ENCODE data around the gene FRMPD4. TPM values are rescaled to one million over a fixed set of nuclear protein-coding genes. Genes with fewer than 3 reads are reported as not detected.

FRMPD4 gene
- total and polyA plus RNA-seq, 4 donors, result 0.18 TPM; not detected in 3

DNA sequence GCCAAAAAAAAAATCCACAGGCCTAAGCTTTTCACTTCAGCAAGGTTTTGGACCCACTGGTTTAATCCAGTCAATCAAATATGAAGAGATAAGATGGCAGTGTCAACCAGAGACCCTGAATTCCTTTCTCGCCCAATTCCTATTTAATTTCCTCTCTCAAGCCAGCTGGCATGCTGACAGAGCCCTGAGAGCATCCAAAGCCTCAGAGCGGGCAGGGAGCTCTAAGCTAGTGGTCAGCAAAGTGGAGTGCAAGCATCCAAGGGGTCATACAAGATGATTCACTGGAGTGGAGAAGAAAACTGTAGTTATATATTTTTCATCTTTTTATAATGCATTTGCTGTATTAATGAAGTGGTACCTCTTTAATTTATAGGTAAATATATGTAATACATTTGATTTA, 615.1 kb downstream of the FRMPD4 start:
- 39 to 48% methylated on average over 2 of the region's 2 CpGs for WGBS, 2 donors
- intact Hi-C loops (cut with DNase I), result no loop called here
- Histone ChIP-seq H3K27ac (ENCODE audit: low read depth in 1 of 2, low read length in 2 of 2) (no peak overlapping the region), H3K4me1 (ENCODE audit: control insufficient read depth in 1 of 2, insufficient read depth in 2 of 2, low read length in 2 of 2) (no peaks in the 10 kb centered on the region), H3K27me3 (ENCODE audit: control insufficient read depth in 1 of 2, insufficient read depth in 2 of 2, low read length in 1 of 2) (no peaks in the 10 kb centered on the region), H3K9me3 (ENCODE audit: control insufficient read depth, low read length) (peaks cover 4% of the 10 kb centered on the region), H3K36me3 (ENCODE audit: control insufficient read depth in 1 of 2, insufficient read depth in 2 of 2, low read length in 1 of 2) (no peaks in the 10 kb centered on the region), H3K4me3 (ENCODE audit: low read length in 2 of 2) (no peak overlapping the region)
- DNase-seq, result no peak
- ATAC-seq (ENCODE audit: low FRiP score), result no peak

DNA sequence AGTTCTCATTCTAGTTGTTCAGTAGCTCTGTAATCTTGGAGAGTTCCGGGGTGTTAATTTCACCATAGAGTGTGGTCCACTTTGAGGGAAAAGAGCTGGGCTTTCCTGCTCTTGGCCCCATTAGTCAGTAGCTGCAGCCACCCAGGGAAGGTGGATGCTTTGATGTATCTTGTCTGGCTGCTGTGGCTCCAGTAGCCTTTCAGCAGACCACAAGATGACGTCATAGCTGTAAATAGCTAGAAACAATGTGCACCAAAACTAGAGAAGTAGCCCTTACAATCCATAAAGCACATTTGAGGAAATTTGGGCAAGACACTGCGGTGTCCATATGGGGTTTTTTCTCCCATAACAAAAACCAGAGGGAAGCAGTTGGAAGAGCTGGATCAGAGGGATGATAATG, 620.0 kb downstream of the FRMPD4 start:
- no peaks in the 10 kb centered on the region for H3K36me3 ChIP-seq (ENCODE audit: control insufficient read depth in 1 of 2, insufficient read depth in 2 of 2, low read length in 1 of 2)
- WGBS, 2 donors, result 70 to 76% methylated on average over 3 of the region's 3 CpGs
- DNase-seq (no peak), ATAC-seq (ENCODE audit: low FRiP score) (no peak)
- no peak overlapping the region for H3K27ac ChIP-seq (ENCODE audit: low read depth in 1 of 2, low read length in 2 of 2)
- no peak overlapping the region for H3K4me3 ChIP-seq (ENCODE audit: low read length in 2 of 2)
- no peaks in the 10 kb centered on the region for H3K27me3 ChIP-seq (ENCODE audit: control insufficient read depth in 1 of 2, insufficient read depth in 2 of 2, low read length in 1 of 2)
- intact Hi-C loops (cut with DNase I), result no loop called here
- H3K9me3 ChIP-seq (ENCODE audit: control insufficient read depth, low read length), result no peaks in the 10 kb centered on the region
- no peaks in the 10 kb centered on the region for H3K4me1 ChIP-seq (ENCODE audit: control insufficient read depth in 1 of 2, insufficient read depth in 2 of 2, low read length in 2 of 2)

DNA sequence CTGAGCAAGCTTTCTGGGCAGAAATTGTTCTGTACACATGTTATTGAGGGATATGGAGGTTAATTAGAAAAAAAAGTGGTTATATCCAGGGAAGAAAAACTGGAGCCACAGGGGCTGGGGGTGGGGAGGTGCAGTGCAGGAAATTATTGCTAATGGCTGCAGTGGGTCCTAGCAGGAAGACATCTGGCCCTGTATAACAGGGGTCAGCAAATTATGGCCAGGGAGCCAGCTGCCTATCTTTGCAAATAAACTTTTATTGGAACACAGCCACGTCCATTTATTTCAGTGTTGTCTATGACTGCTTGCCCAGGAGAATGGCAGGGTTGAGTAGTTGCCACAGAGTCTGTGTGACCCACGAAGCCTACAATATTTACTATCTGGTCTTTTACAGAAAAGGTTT, 629.6 kb downstream of the FRMPD4 start:
- H3K36me3 ChIP-seq (ENCODE audit: control insufficient read depth in 1 of 2, insufficient read depth in 2 of 2, low read length in 1 of 2), result no peaks in the 10 kb centered on the region
- no peak for ATAC-seq (ENCODE audit: low FRiP score)
- H3K27ac ChIP-seq (ENCODE audit: low read depth in 1 of 2, low read length in 2 of 2), result no peak overlapping the region
- 35 to 37% methylated on average over 2 of the region's 2 CpGs for WGBS, 2 donors
- no peak for DNase-seq
- H3K4me3 ChIP-seq (ENCODE audit: low read length in 2 of 2), result no peak overlapping the region
- intact Hi-C loops (cut with DNase I), result no loop called here
- no peaks in the 10 kb centered on the region for H3K27me3 ChIP-seq (ENCODE audit: control insufficient read depth in 1 of 2, insufficient read depth in 2 of 2, low read length in 1 of 2)
- no peaks in the 10 kb centered on the region for H3K4me1 ChIP-seq (ENCODE audit: control insufficient read depth in 1 of 2, insufficient read depth in 2 of 2, low read length in 2 of 2)
- H3K9me3 ChIP-seq (ENCODE audit: control insufficient read depth, low read length), result no peaks in the 10 kb centered on the region

DNA sequence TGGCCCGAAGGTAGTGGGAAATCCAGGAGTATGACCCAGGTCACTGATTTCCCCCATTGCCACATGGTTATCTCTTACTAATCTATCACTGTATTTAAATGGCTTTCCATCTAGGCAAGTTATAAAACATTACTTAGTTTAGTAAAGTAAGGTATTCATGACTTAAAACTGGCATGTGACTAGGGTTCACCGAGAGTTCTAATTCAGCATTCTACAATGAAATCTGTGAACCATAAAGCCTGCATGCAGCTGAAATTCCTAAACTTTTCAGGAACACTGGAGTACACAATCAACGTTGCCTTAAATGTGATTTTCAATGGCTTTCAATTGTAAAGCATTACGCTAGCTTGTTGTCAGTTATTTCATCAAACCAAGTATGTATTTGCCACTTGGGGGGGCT, 630.2 kb downstream of the FRMPD4 start:
- DNase-seq, result no peak
- no peak overlapping the region for H3K4me3 ChIP-seq (ENCODE audit: low read length in 2 of 2)
- H3K4me1 ChIP-seq (ENCODE audit: control insufficient read depth in 1 of 2, insufficient read depth in 2 of 2, low read length in 2 of 2), result no peaks in the 10 kb centered on the region
- ATAC-seq (ENCODE audit: low FRiP score), result no peak
- WGBS, 2 donors, result 86 to 88% methylated on average over 4 of the region's 4 CpGs
- no peaks in the 10 kb centered on the region for H3K27me3 ChIP-seq (ENCODE audit: control insufficient read depth in 1 of 2, insufficient read depth in 2 of 2, low read length in 1 of 2)
- H3K9me3 ChIP-seq (ENCODE audit: control insufficient read depth, low read length), result no peaks in the 10 kb centered on the region
- no peak overlapping the region for H3K27ac ChIP-seq (ENCODE audit: low read depth in 1 of 2, low read length in 2 of 2)
- no peaks in the 10 kb centered on the region for H3K36me3 ChIP-seq (ENCODE audit: control insufficient read depth in 1 of 2, insufficient read depth in 2 of 2, low read length in 1 of 2)
- intact Hi-C loops (cut with DNase I), result no loop called here

DNA sequence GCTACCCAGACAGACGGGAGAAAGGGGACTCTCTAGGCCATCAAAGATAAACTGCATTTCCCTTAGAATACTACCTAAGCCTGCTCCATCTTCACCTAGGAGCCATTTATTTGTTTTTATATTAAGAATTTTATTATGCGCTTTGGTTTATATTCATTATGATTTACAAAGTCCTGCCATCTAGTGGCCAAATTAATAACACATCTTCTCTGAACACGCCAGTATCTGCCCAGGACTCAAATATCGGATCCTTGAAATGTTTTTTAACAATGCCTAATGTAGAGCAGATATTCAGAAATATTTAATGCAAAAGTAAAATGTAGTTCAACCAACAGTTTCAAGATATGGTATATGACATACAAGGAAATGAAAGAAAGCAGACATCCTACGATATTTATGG, 632.2 kb downstream of the FRMPD4 start:
- Histone ChIP-seq H3K4me1 (ENCODE audit: control insufficient read depth in 1 of 2, insufficient read depth in 2 of 2, low read length in 2 of 2) (no peaks in the 10 kb centered on the region), H3K36me3 (ENCODE audit: control insufficient read depth in 1 of 2, insufficient read depth in 2 of 2, low read length in 1 of 2) (no peaks in the 10 kb centered on the region), H3K4me3 (ENCODE audit: low read length in 2 of 2) (no peak overlapping the region), H3K9me3 (ENCODE audit: control insufficient read depth, low read length) (no peaks in the 10 kb centered on the region), H3K27me3 (ENCODE audit: control insufficient read depth in 1 of 2, insufficient read depth in 2 of 2, low read length in 1 of 2) (no peaks in the 10 kb centered on the region), H3K27ac (ENCODE audit: low read depth in 1 of 2, low read length in 2 of 2) (no peak overlapping the region)
- ATAC-seq (ENCODE audit: low FRiP score) (no peak), DNase-seq (no peak)
- 31 to 45% methylated on average over 5 of the region's 5 CpGs for WGBS, 2 donors
- intact Hi-C loops (cut with DNase I), result no loop called here

DNA sequence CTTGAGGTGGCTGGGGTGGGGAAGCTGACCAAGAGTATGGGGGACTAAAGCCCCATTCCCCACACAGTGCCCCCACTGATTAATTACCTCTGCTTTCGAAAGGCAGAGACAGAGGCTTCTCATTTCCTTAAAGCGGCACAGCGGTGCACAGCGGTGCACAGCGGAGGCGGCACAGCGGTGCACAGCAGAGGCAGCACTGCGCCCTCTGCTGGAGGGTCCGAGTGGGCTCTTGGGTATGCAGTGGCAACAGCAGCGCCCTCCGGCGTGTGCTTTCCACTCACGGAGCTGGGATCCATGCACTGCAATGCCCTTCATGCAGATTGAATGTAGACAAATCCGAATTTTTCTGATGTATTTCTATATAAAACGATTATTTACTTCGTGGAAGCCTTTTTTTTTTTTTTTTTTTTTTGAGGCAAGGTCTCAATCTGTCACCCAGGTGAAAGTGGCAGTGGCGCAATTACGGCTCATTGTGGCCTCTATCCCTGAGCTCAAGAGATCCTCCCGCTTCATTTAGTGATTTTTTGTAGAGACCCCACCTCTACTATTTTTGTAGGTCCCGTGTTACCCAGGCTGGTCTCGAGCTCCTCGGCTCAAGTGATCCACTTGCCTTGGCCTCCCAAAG, 633.3 kb downstream of the FRMPD4 start:
- Histone ChIP-seq H3K4me3 (ENCODE audit: low read length in 2 of 2) (no peak overlapping the region), H3K9me3 (ENCODE audit: control insufficient read depth, low read length) (no peaks in the 10 kb centered on the region), H3K36me3 (ENCODE audit: control insufficient read depth in 1 of 2, insufficient read depth in 2 of 2, low read length in 1 of 2) (no peaks in the 10 kb centered on the region), H3K27me3 (ENCODE audit: control insufficient read depth in 1 of 2, insufficient read depth in 2 of 2, low read length in 1 of 2) (no peaks in the 10 kb centered on the region), H3K27ac (ENCODE audit: low read depth in 1 of 2, low read length in 2 of 2) (no peak overlapping the region), H3K4me1 (ENCODE audit: control insufficient read depth in 1 of 2, insufficient read depth in 2 of 2, low read length in 2 of 2) (no peaks in the 10 kb centered on the region)
- ATAC-seq (ENCODE audit: low FRiP score) (peak; percentile 54), DNase-seq (peak; percentile 73 to 78)
- 31 to 36% methylated on average over 22 of the region's 22 CpGs for WGBS, 2 donors
- intact Hi-C loops (cut with DNase I), result no loop called here
